AG09309 (cell line): ENCODE results near the gene IQCH.

Source experiments
- DNase-seq: peaks from one replicate; pipeline ENCODE4 v3.0.0-alpha.2; 2010; ENCODE audit warnings: low read depth
- H3K4me3 ChIP-seq: 2 replicates; pipeline ENCODE4 v1.5.1; 2011; ENCODE audit warnings: mild to moderate bottlenecking, low read depth, low read length, moderate library complexity; ENCODE audit not compliant: control insufficient read depth
- CTCF ChIP-seq: IDR thresholded peaks from 2 replicates; pipeline ENCODE4 v1.5.1; 2011; ENCODE audit warnings: mild to moderate bottlenecking, low read depth, low read length, inconsistent platforms; ENCODE audit not compliant: insufficient read depth, control insufficient read depth; ENCODE audit errors: missing control alignments

Gene IQCH

GRCh38 chr15:67307889-67308597, 53.5 kb downstream of the IQCH start:
- TF ChIP-seq CTCF = no peak
- no peak overlapping the region for H3K4me3 ChIP-seq
- DNase-seq = no peak

GRCh38 chr15:67311731-67312130, 57.1 kb downstream of the IQCH start:
- no peak for TF ChIP-seq CTCF
- H3K4me3 ChIP-seq = no peak overlapping the region
- no peak for DNase-seq

GRCh38 chr15:67319961-67320360, 65.4 kb downstream of the IQCH start:
- no peak overlapping the region for H3K4me3 ChIP-seq
- no peak for DNase-seq
- TF ChIP-seq CTCF = no peak

- TF ChIP-seq CTCF = no peak
- no peak for DNase-seq
- H3K4me3 ChIP-seq = no peak overlapping the region
These were observed 66.8 kb downstream of the IQCH start for GRCh38 chr15:67321352-67321751.

- no peak for TF ChIP-seq CTCF
- no peak overlapping the region for H3K4me3 ChIP-seq
- peak; percentile 23 for DNase-seq
These were observed 67.9 kb downstream of the IQCH start for GRCh38 chr15:67322481-67322880.

- TF ChIP-seq CTCF = no peak
- no peak overlapping the region for H3K4me3 ChIP-seq
- no peak for DNase-seq
These were observed 72.7 kb downstream of the IQCH start for GRCh38 chr15:67327312-67327711.
